Muscle layer of colon (tissue), 2 donors: ENCODE measurements around the gene PAK5.

ENCODE experiments used
- H3K27ac ChIP-seq: one replicate; pipeline ENCODE4 v1.7.0; 2013; ENCODE audit warnings: low read depth, mild to moderate bottlenecking, low read length, moderate library complexity
- H3K27me3 ChIP-seq, 2 donors: one replicate each; pipeline ENCODE4 v1.7.0; 2013; ENCODE audit warnings: low read length in 2 of 2, mild to moderate bottlenecking in 2 of 2; ENCODE audit not compliant: insufficient read depth in 2 of 2, control insufficient read depth in 1 of 2
- H3K36me3 ChIP-seq: one replicate; pipeline ENCODE4 v1.7.0; 2013; ENCODE audit warnings: mild to moderate bottlenecking, low read length; ENCODE audit not compliant: insufficient read depth
- H3K4me1 ChIP-seq: one replicate; pipeline ENCODE4 v1.7.0; 2013; ENCODE audit warnings: mild to moderate bottlenecking, low read length; ENCODE audit not compliant: insufficient read depth
- H3K4me3 ChIP-seq, 2 donors: one replicate each; pipeline ENCODE4 v1.7.0; 2013; ENCODE audit warnings: low read length in 2 of 2, low read depth in 1 of 2, mild to moderate bottlenecking in 1 of 2, moderate library complexity in 1 of 2
- H3K9ac ChIP-seq: one replicate; pipeline ENCODE4 v1.7.0; 2013; ENCODE audit warnings: low read length
- H3K9me3 ChIP-seq: one replicate; pipeline ENCODE4 v1.7.0; 2013; ENCODE audit warnings: mild to moderate bottlenecking, low read length
- donor health status: abdominal sarcoma.
- donor health status: Adenocarcinoma of cecum.

The PAK5 gene

DNA sequence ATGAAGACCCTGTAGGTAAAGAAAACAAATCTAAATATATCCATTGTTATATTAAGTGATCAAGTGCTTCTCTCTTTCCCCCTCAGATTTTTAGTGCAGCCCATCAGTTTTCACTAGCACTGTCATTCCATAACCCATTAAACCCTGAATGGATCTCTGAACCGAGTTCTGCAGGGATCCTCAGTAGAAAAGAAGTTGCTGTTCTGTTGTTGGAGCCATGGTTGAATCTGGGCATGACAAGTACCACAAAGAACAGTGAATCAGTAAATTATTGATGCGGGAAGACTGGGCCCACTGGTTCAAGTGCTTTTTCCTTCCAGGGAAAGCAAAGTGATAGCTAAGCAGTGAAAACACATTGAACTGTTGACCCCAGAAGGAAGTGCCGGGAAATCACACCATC, 264.1 kb downstream of the PAK5 start:
- H3K27me3 ChIP-seq: no peaks in the 10 kb centered on the region
- no peaks in the 10 kb centered on the region for H3K36me3 ChIP-seq
- no peak overlapping the region for H3K4me3 ChIP-seq
- no peak overlapping the region for H3K27ac ChIP-seq
- no peaks in the 10 kb centered on the region for H3K9me3 ChIP-seq
- H3K4me1 ChIP-seq: no peaks in the 10 kb centered on the region
- no peak overlapping the region for H3K9ac ChIP-seq

GRCh38 chr20:9574181-9574580, 264.7 kb downstream of the PAK5 start:
- no peaks in the 10 kb centered on the region for H3K4me1 ChIP-seq
- H3K27me3 ChIP-seq: no peaks in the 10 kb centered on the region
- H3K9me3 ChIP-seq: no peaks in the 10 kb centered on the region
- no peak overlapping the region for H3K4me3 ChIP-seq
- H3K27ac ChIP-seq: no peak overlapping the region
- H3K36me3 ChIP-seq: no peaks in the 10 kb centered on the region
- H3K9ac ChIP-seq: no peak overlapping the region

DNA sequence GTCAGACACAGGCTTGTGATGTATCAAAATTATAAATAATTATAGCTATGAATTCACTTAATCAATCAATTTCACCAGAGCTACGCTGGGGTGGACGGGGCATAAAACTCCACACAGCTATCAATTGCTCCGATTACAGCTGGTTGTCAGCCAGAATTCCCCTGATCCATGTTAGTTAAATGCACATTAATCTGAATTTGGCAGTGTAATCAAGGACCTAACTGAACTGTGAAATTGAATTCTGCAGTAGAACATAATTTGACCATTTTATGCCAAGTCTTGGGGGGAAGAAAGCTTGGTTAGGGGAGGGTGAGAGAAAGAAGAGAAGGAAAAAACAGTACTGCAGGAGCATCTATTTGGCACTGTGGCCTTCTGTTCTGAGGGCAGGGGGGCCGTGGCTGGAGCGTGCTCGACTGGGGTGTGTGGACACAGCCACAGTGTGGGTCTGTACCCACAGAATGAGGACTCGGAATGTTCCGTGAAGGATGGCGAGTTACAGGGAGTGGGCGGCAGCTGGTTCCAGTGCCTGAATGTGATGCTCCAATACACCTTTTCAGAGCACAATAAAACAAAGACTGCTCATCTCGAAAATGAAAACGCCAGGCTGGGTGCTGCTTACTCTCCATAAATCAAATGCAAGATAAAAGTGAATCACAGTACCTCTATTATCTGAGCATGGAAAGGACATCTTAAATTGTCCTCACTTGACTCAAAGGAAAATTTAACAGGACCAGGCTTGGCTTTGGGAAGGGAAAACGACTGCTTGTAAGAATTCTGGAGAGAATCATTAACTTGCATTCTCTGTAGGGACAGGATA, 265.3 kb downstream of the PAK5 start:
- Histone ChIP-seq H3K36me3 (no peaks in the 10 kb centered on the region), H3K4me3 (no peak overlapping the region), H3K27me3 (no peaks in the 10 kb centered on the region), H3K27ac (no peak overlapping the region), H3K9me3 (no peaks in the 10 kb centered on the region), H3K9ac (no peak overlapping the region), H3K4me1 (no peaks in the 10 kb centered on the region)

DNA sequence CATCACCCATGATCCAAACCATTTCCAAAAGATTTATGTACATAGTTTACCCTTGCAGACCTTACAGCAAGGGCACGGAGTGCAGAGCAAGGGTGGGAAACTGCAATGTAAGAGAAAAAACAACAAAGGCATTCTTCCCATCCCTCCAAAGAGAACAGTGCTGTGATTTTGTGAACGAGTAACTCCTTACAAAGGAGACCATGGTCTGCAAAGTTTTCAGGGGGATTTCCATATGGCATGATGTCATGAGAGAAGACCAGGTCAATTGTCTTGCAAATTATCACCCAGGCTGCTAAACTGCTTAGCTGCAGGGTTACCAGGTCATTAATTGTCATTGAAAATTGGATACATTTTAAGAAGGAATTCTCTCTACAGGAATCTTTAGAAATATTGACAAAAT, 266.2 kb downstream of the PAK5 start:
- no peaks in the 10 kb centered on the region for H3K9me3 ChIP-seq

GRCh38 chr20:9571783-9572182, 267.1 kb downstream of the PAK5 start:
- Histone ChIP-seq H3K4me1 (no peaks in the 10 kb centered on the region), H3K9ac (no peak overlapping the region), H3K9me3 (no peaks in the 10 kb centered on the region), H3K4me3 (no peak overlapping the region), H3K27ac (no peak overlapping the region), H3K36me3 (no peaks in the 10 kb centered on the region), H3K27me3 (no peaks in the 10 kb centered on the region)

More for the DNA sequence above, 266.2 kb downstream of the PAK5 start:
- Histone ChIP-seq H3K27ac (no peak overlapping the region), H3K27me3 (no peaks in the 10 kb centered on the region), H3K36me3 (no peaks in the 10 kb centered on the region), H3K9ac (no peak overlapping the region), H3K4me1 (no peaks in the 10 kb centered on the region), H3K4me3 (no peak overlapping the region)

DNA sequence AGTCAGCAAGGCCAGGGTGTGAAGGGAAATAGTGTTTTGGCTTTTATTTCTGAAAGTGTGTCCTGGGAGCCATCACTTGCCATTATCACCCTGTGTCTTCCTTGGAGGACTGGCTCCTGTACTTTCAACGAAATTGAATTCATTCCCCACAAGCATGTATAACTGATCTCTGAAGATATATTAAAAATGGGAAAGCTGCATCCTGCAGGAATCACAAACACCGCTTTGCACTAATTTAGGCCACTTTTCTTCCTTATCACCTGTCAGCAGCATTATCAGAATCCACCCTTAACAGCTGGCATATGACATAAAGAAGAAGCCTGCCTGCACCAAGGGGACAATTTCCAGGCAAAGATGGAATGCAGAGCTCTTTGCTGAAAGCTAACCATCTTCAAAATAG, 268.3 kb downstream of the PAK5 start:
- H3K27ac ChIP-seq: no peak overlapping the region
- H3K4me3 ChIP-seq: no peak overlapping the region
- H3K9me3 ChIP-seq: no peaks in the 10 kb centered on the region
- no peaks in the 10 kb centered on the region for H3K36me3 ChIP-seq
- no peaks in the 10 kb centered on the region for H3K4me1 ChIP-seq
- H3K9ac ChIP-seq: no peak overlapping the region
- no peaks in the 10 kb centered on the region for H3K27me3 ChIP-seq

- no peaks in the 10 kb centered on the region for H3K36me3 ChIP-seq
- no peaks in the 10 kb centered on the region for H3K9me3 ChIP-seq
- H3K4me1 ChIP-seq: no peaks in the 10 kb centered on the region
- H3K9ac ChIP-seq: no peak overlapping the region
- H3K4me3 ChIP-seq: no peak overlapping the region
- H3K27ac ChIP-seq: no peak overlapping the region
- no peaks in the 10 kb centered on the region for H3K27me3 ChIP-seq
These were observed 271.9 kb downstream of the PAK5 start for GRCh38 chr20:9566977-9567376.

DNA sequence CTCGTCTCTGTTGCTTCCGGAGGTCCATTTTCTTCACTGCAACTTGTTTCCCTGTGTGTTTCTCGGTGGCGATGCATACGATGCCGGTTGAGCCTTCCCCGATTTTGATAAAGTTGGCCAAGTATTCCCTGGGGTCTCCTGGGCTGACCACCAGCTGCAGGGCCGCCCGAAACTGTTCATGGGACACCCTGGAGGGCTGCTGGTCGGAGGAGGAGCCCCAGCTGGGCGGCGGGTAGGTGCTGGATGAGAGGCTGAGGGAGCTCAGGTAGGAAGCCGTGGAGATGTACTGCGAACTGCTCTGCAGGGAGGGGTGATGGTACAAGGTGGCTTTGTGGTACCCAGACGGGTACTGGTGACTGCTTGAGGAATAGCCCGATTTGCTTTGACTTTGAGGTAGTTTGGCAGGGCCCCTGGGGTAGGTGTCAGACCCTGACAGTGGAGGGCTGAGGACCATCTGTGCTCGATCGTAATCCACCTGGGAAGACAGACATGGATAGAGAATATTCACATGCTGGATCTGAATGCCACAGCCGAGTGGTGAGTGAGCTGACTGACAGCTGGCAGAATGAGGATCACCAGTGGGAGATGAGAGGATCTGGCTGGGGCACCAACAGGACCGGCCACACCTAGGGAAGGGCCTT, 272.8 kb downstream of the PAK5 start:
- no peaks in the 10 kb centered on the region for H3K4me1 ChIP-seq
- no peaks in the 10 kb centered on the region for H3K9me3 ChIP-seq
- no peak overlapping the region for H3K27ac ChIP-seq
- H3K9ac ChIP-seq: no peak overlapping the region
- no peak overlapping the region for H3K4me3 ChIP-seq
- no peaks in the 10 kb centered on the region for H3K36me3 ChIP-seq
- H3K27me3 ChIP-seq: no peaks in the 10 kb centered on the region

- Histone ChIP-seq H3K9me3 (no peaks in the 10 kb centered on the region), H3K4me1 (no peaks in the 10 kb centered on the region), H3K27ac (no peak overlapping the region), H3K9ac (no peak overlapping the region), H3K4me3 (no peak overlapping the region), H3K27me3 (no peaks in the 10 kb centered on the region), H3K36me3 (no peaks in the 10 kb centered on the region)
These were observed 281.5 kb downstream of the PAK5 start for GRCh38 chr20:9557411-9557810.

DNA sequence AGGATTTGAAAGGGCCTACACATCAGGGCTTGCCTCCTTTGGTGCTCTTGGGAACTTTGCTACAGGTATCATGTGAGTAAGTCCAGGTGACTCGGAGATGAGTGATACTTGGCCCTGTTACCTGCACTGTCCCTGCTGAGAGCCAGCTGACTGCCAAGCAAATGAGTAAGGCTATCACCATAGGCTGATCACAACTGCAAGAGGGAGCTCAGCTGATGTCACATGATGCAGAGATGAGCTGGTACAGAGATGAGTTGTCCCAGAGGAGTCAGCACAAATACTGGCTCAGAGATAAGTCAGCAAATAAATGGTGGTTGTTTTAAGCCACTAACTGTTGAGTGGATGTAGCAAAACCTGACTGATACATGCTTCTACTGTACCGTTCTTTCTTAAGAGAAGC, 283.1 kb downstream of the PAK5 start:
- Histone ChIP-seq H3K27ac (no peak overlapping the region), H3K9me3 (no peaks in the 10 kb centered on the region), H3K4me1 (no peaks in the 10 kb centered on the region), H3K9ac (no peak overlapping the region), H3K27me3 (no peaks in the 10 kb centered on the region), H3K36me3 (no peaks in the 10 kb centered on the region), H3K4me3 (no peak overlapping the region)

GRCh38 chr20:9551808-9552550, 286.9 kb downstream of the PAK5 start:
- Histone ChIP-seq H3K27me3 (no peaks in the 10 kb centered on the region), H3K9me3 (no peaks in the 10 kb centered on the region), H3K4me3 (no peak overlapping the region), H3K9ac (no peak overlapping the region), H3K36me3 (no peaks in the 10 kb centered on the region), H3K27ac (no peak overlapping the region), H3K4me1 (no peaks in the 10 kb centered on the region)
